ENCODE data around the gene SSC4D.

DNA sequence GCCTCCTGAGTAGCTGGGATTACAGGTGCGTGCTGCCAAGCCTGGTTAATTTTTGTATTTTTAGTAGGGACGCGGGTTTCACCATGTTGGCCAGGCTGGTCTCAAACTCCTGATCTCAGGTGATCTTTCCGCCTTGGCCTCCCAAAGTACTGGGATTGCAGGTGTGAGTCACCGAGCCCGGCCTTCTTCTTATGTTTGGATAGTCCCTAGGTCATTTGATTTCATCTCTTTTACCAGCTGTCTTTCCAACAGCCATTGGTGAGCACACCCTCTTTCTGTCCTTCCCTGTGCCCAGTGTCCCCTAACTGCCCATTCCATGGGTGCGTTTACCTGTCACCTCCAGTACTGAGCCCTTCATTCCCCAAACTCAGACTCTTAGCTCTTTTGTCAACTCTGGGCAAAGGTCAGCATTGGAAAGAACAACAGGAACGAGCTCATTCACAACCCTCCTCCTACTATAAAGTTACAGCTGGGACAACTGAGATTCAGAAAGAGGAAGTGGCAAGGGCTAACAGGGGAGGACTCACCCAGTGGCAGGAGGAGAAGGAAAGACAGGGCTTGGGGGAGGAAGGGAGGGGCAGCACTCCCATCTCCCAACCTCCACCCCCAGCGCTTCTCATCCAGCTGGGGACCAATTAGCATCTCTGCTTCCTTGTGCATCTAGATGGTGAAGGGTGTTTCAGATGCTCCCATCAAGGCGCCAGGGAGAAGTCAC is 5.6 kb downstream of the SSC4D start:
- TF ChIP-seq, protein P1, sequence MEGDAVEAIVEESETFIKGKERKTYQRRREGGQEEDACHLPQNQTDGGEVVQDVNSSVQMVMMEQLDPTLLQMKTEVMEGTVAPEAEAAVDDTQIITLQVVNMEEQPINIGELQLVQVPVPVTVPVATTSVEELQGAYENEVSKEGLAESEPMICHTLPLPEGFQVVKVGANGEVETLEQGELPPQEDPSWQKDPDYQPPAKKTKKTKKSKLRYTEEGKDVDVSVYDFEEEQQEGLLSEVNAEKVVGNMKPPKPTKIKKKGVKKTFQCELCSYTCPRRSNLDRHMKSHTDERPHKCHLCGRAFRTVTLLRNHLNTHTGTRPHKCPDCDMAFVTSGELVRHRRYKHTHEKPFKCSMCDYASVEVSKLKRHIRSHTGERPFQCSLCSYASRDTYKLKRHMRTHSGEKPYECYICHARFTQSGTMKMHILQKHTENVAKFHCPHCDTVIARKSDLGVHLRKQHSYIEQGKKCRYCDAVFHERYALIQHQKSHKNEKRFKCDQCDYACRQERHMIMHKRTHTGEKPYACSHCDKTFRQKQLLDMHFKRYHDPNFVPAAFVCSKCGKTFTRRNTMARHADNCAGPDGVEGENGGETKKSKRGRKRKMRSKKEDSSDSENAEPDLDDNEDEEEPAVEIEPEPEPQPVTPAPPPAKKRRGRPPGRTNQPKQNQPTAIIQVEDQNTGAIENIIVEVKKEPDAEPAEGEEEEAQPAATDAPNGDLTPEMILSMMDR (IDR thresholded peaks at IDR 0.05; ENCODE audit: low read depth, low read length), result no peak
- no peak for TF ChIP-seq POLR2A (IDR thresholded peaks at IDR 0.05; ENCODE audit: extremely low read depth, insufficient read length)
- peak; percentile 64 for TF ChIP-seq MYC (IDR thresholded peaks at IDR 0.05; ENCODE audit: low read depth, low read length)
